ENCODE measurements around the gene BROX.

The BROX gene

DNA sequence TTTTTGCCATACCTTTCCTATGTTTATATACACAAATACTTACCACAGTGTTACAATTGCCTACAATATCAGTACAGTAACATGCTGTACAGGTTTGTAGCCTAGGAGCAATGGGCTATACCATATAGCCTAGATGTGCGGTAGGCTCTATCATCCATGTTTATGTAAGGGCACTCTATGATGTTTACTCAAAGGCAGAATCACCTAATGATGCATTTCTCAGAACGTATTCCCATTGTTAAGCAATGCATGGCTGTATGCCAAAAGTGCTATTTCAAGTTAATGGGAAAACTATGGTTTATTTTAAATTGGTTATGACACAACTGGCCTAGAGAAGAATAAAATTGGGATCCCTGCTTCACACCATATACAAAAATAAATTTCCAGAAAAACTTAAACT lies 65.6 kb downstream of the BROX start:
- DNase-seq (ENCODE audit: low spot score): no peak

DNA sequence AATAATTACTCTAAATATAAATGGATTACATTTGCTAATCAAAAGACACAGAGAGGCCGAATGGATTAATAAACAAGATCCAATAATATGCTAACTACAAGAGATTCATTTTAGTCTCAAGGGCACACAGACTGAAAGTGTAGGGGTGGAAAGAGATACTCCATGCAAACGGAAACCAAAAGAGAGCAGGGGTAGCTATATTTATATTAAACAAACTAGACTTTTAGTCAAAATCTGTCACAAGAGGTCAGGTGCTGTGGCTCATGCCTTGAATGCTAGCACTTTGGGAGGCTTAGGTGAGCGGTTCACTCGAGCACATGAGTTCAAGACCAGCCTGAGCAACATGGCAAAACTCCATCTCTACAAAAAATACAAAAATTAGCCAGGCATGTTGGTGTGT lies 68.9 kb downstream of the BROX start:
- no peak for DNase-seq (ENCODE audit: low spot score)

DNA sequence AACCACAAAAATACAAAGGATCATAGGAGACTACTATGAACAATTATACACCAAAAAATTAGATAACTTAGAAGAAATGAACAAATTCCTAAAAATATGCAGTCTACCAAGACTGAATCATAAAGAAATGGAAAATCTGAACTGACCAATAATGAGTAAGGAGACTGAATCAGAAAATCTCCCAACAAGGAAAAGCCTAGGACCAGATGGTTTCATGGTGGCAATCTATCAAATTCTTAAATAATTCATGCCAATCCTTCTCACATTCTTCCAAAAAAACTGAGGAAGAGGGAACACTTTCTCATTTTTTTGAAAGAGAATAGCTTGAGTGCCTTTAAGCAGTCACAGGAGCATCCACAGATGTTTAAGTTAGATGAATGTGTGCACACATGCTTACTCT lies 70.7 kb downstream of the BROX start:
- no peak for DNase-seq (ENCODE audit: low spot score)

DNA sequence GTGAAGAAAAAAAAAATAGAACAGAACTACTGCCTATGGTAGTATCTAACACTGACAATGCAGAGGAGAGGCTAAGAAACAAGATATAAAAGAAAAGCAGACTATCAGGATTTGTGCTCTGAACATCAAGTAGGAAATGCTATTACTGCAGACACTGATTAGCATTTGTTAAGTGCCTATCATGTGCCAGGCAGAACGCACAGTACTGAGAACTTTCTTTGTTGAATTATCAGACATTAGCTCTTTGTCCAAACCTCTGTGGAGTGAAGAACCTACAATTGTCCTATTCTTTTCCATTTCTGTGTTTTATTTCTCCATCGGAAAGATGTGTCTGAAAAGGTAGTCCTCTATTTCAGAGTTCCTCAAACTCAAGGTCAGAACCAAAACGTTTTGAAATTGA lies 72.0 kb downstream of the BROX start:
- DNase-seq (ENCODE audit: low spot score): no peak

Measured in GM03348 (cell line).